ENCODE data around the gene OPCML. TPM values are rescaled to one million over a fixed set of nuclear protein-coding genes. Genes with fewer than 3 reads are reported as not detected.

OPCML gene
- total RNA-seq, 1 experiment from 2014 or later = 0.94 TPM

GRCh38 chr11:133019545-133020371 lies 512.5 kb downstream of the OPCML start:
- no peaks in the 10 kb centered on the region for H3K4me1 ChIP-seq (ENCODE audit: insufficient read depth, low read length)
- no CpG with 5 or more reads among the region's 17 CpGs for WGBS (ENCODE audit: extremely low coverage, insufficient read length, low lambda C conversion rate)
- H3K14ac ChIP-seq (ENCODE audit: insufficient read depth, low read length) = no peak overlapping the region
- H3K27me3 Mint-ChIP-seq (ENCODE audit: low read depth) = peaks cover 7% of the 10 kb centered on the region
- no peak for DNase-seq
- no peak overlapping the region for H4K8ac ChIP-seq (replicated peaks; ENCODE audit: insufficient read length, low read depth, low read length)
- no peak overlapping the region for H3K27ac Mint-ChIP-seq
- peaks cover 3 to 6% of the 10 kb centered on the region in 2 experiments; a peak in 2 of 4 replicates for H3K4me1 Mint-ChIP-seq
- no peak overlapping the region for H4K91ac ChIP-seq (ENCODE audit: insufficient read length, low read depth, low read length)
- no peak overlapping the region for H3K4me2 ChIP-seq (ENCODE audit: insufficient read depth, insufficient read length, low read length)
- no peak overlapping the region for H3K4ac ChIP-seq (ENCODE audit: low read depth, low read length)
- H3K9me3 ChIP-seq (ENCODE audit: control insufficient read depth, low read depth, low read length) = no peaks in the 10 kb centered on the region
- no peak overlapping the region for H3K23ac ChIP-seq (ENCODE audit: insufficient read length, low read depth, low read length)
- TF ChIP-seq, protein P1, sequence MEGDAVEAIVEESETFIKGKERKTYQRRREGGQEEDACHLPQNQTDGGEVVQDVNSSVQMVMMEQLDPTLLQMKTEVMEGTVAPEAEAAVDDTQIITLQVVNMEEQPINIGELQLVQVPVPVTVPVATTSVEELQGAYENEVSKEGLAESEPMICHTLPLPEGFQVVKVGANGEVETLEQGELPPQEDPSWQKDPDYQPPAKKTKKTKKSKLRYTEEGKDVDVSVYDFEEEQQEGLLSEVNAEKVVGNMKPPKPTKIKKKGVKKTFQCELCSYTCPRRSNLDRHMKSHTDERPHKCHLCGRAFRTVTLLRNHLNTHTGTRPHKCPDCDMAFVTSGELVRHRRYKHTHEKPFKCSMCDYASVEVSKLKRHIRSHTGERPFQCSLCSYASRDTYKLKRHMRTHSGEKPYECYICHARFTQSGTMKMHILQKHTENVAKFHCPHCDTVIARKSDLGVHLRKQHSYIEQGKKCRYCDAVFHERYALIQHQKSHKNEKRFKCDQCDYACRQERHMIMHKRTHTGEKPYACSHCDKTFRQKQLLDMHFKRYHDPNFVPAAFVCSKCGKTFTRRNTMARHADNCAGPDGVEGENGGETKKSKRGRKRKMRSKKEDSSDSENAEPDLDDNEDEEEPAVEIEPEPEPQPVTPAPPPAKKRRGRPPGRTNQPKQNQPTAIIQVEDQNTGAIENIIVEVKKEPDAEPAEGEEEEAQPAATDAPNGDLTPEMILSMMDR (conservative IDR thresholded peaks at IDR 0.05) = no peak
- no peak overlapping the region for H3K4me3 Mint-ChIP-seq
- no peak overlapping the region for H3T11ph ChIP-seq (ENCODE audit: low read length)
- H3K79me1 ChIP-seq (ENCODE audit: insufficient read depth, low read depth, low read length, poor library complexity, severe bottlenecking) = no peaks in the 10 kb centered on the region
- no peak overlapping the region for H2AFZ ChIP-seq (ENCODE audit: low read length)
- no peak overlapping the region for H2BK20ac ChIP-seq (ENCODE audit: low read depth, low read length, poor library complexity, severe bottlenecking)
- H3K18ac ChIP-seq (ENCODE audit: insufficient read length, low read depth, low read length) = no peak overlapping the region
- no peak overlapping the region for H3K9ac ChIP-seq (ENCODE audit: extremely low read depth, insufficient read length, low read length)
- no peak overlapping the region for H3K56ac ChIP-seq (ENCODE audit: insufficient read length, low read depth, low read length)
- no peak overlapping the region for H3K27ac ChIP-seq (ENCODE audit: insufficient read length, low read depth, low read length)
- no peak overlapping the region for H2BK5ac ChIP-seq (ENCODE audit: insufficient read length, low read length)
- no peak overlapping the region for H2BK12ac ChIP-seq (ENCODE audit: insufficient read length, low read depth, low read length)
- no peaks in the 10 kb centered on the region for H3K23me2 ChIP-seq (ENCODE audit: insufficient read length, low read depth, low read length, poor library complexity, severe bottlenecking)
- no peak overlapping the region for H2BK120ac ChIP-seq (ENCODE audit: low read depth, low read length, poor library complexity, severe bottlenecking)
- no peaks in the 10 kb centered on the region for H3K36me3 Mint-ChIP-seq (ENCODE audit: insufficient read depth in 1 of 3, low read depth in 3 of 3)
- H3K27me3 ChIP-seq (ENCODE audit: insufficient read depth, low read length) = no peaks in the 10 kb centered on the region; the same call in 1 of the 2 replicates
- H3K9me3 Mint-ChIP-seq = no peaks in the 10 kb centered on the region
- no peaks in the 10 kb centered on the region for H4K20me1 ChIP-seq (ENCODE audit: control insufficient read depth, insufficient read depth, insufficient read length)
- no peak overlapping the region for H2BK15ac ChIP-seq (ENCODE audit: low read depth, low read length)
- no peaks in the 10 kb centered on the region for H3K79me2 ChIP-seq (ENCODE audit: insufficient read depth, low read length)
- H4K5ac ChIP-seq (ENCODE audit: insufficient read length, low read depth, low read length) = no peak overlapping the region
- H2AK5ac ChIP-seq (ENCODE audit: insufficient read length, low read length) = no peak overlapping the region

Data from H9 (cell line).